PC-3 (cell line): ENCODE data around the gene MCAT.

Experiments
- EZH2 ChIP-seq: fragments of 300-600 bp; sonication (generic); IDR thresholded peaks from one replicate; pipeline ENCODE4 v1.6.1; 2017; ENCODE audit warnings: antibody characterized with exemption, mild to moderate bottlenecking, low read length; ENCODE audit not compliant: unreplicated experiment
- EZH2phosphoT487 ChIP-seq: fragments of 300-600 bp; sonication (generic); IDR thresholded peaks from 2 replicates; pipeline ENCODE4 v1.6.1; 2018; ENCODE audit warnings: mild to moderate bottlenecking, antibody characterized with exemption, low read length, borderline replicate concordance
- TF ChIP-seq, protein P1 (sequence below): fragments of 300-600 bp; sonication (generic); conservative IDR thresholded peaks from 2 replicates; pipeline ENCODE4 v1.5.1; 2017; ENCODE audit warnings: antibody characterized with exemption, low read depth, mild to moderate bottlenecking, low read length

DNA sequence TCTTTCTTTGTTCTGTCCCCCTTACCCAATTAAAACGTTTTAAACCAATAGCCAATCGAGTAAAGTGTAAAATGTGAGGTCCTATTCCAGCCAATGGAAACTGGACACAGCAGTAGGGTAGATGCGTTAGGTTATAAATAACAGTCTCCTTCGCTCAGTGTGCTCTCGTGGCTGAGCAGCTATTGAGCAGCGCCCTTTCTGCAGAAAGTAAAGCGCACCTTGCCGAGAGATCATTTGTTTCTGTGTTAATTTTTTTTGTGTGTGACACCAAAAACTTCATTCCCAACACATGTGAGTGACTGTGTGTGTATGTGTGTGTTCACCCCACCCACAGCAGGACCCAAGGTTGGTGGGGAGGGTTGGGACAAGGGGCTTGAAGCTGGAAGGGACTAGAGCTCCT lies 46.8 kb downstream of the MCAT start:
- TF ChIP-seq, protein P1, sequence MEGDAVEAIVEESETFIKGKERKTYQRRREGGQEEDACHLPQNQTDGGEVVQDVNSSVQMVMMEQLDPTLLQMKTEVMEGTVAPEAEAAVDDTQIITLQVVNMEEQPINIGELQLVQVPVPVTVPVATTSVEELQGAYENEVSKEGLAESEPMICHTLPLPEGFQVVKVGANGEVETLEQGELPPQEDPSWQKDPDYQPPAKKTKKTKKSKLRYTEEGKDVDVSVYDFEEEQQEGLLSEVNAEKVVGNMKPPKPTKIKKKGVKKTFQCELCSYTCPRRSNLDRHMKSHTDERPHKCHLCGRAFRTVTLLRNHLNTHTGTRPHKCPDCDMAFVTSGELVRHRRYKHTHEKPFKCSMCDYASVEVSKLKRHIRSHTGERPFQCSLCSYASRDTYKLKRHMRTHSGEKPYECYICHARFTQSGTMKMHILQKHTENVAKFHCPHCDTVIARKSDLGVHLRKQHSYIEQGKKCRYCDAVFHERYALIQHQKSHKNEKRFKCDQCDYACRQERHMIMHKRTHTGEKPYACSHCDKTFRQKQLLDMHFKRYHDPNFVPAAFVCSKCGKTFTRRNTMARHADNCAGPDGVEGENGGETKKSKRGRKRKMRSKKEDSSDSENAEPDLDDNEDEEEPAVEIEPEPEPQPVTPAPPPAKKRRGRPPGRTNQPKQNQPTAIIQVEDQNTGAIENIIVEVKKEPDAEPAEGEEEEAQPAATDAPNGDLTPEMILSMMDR: no peak
- no peak for TF ChIP-seq EZH2
- no peak for TF ChIP-seq EZH2phosphoT487
